Thyroid gland (tissue), 4 donors: ENCODE data around the gene HSPA12A. TPM values are rescaled to one million over a fixed set of nuclear protein-coding genes. Genes with fewer than 3 reads are reported as not detected.

Experiments used
- DNase-seq, 2 donors: peaks; one replicate each; pipeline ENCODE4 v3.0.0-alpha.2; 2019
- H3K27ac ChIP-seq, 3 donors: fragments of 200-600 bp; sonication (generic); 1 replicate in 2 of 3; 2 replicates in 1 of 3; pipeline ENCODE4 v1.5.1; 2016 to 2019; ENCODE audit warnings: mild to moderate bottlenecking in 1 of 3, moderate library complexity in 1 of 3
- H3K27me3 ChIP-seq: fragments of 200-600 bp; sonication (generic); one replicate; pipeline ENCODE4 v1.5.1; 2019
- H3K36me3 ChIP-seq, 2 donors: fragments of 200-600 bp; sonication (generic); one replicate each; pipeline ENCODE4 v1.5.1; 2016 to 2019
- H3K4me1 ChIP-seq, 2 donors: fragments of 200-600 bp; sonication (generic); one replicate each; pipeline ENCODE4 v1.5.1; 2017 to 2019
- H3K4me3 ChIP-seq, 3 donors: fragments of 200-600 bp; sonication (generic); replicated peaks in 1 of 3; 1 replicate in 2 of 3; 2 replicates in 1 of 3; pipeline ENCODE4 v1.5.1; 2016; ENCODE audit warnings: mild to moderate bottlenecking in 1 of 3
- H3K9me3 ChIP-seq: fragments of 200-600 bp; sonication (generic); one replicate; pipeline ENCODE4 v1.5.1; 2017
- CTCF ChIP-seq, 6 experiments: fragments of 200-600 bp in 3 of 6; fragments of 450-650 bp in 3 of 6; sonication (generic) in 3 of 6; IDR thresholded peaks; one replicate each; pipeline ENCODE4 v1.5.1; 2016 to 2019; ENCODE audit warnings: antibody characterized with exemption in 6 of 6, mild to moderate bottlenecking in 2 of 6, inconsistent platforms in 1 of 6, moderate library complexity in 1 of 6
- POLR2A ChIP-seq, 2 donors: fragments of 450-650 bp; IDR thresholded peaks; one replicate each; pipeline ENCODE4 v1.6.1; 2017; ENCODE audit warnings: antibody characterized with exemption in 2 of 2, mild to moderate bottlenecking in 2 of 2, moderate library complexity in 1 of 2
- WGBS, 2 donors: methylation state at CpG; one replicate each; pipeline ENCODE4 v1.1.5; 2017; 5-methylcytosine and 5-hydroxymethylcytosine counted together
- intact Hi-C: fragments of 100-400 bp; cut with DNase I; formaldehyde crosslinking; loops from one replicate; pipeline ENCODE4 v1.15.1; 2023
- total RNA-seq, 4 donors: library from RNA; depleted of rRNA; stranded (reverse); fragments of >200 nt; gene quantifications; one replicate each; pipeline ENCODE4 v1.2.3, GENCODE V29; 2016

HSPA12A gene
- total RNA-seq, 4 donors from 2014 or later = 22.6 to 37.3 (median 34.6) TPM

DNA sequence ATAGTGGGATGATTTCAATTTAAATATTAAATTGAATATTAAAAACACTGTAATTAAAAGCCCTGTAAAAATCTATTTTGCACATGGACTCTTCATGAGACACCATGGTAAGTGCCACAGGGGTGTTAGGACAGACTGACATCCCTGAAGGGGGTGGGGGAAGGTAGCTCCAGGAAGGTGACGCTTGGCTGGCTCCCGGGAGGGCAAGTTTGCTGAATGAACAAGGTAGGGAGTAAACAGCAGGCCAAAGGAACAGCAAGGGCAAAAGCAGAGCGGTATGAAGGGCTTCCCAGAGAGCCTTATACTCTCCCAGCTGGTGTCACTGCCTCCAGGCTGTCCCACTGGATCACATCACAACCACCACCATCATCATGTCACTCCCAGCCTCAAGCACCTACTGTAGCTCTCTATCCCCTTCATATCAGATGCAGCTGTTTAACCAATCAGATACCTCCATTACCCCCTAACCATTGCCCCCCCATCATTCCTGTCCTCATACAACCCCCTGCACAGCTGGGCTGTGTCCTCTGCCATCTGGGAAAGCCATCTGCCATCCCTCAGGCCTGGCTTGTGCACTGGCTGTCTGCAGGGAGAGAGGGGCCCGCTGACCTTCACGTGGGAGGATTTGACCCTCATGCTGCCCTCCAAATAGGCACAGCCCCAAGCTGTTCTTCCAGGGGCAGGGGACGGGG is 19.5 kb downstream of the HSPA12A start:
- no peak for DNase-seq
- no peaks in the 10 kb centered on the region for H3K27me3 ChIP-seq
- intact Hi-C loops = no loop called here
- no peak overlapping the region for H3K27ac ChIP-seq
- H3K4me3 ChIP-seq = no peak overlapping the region
- H3K9me3 ChIP-seq = no peaks in the 10 kb centered on the region
- no peaks in the 10 kb centered on the region for H3K36me3 ChIP-seq
- peaks cover 5 to 25% of the 10 kb centered on the region in 2 donors for H3K4me1 ChIP-seq
- no peak for TF ChIP-seq POLR2A (IDR thresholded peaks at IDR 0.05)
- 86% methylated on average over 6 of the region's 6 CpGs for WGBS, 2 donors

DNA sequence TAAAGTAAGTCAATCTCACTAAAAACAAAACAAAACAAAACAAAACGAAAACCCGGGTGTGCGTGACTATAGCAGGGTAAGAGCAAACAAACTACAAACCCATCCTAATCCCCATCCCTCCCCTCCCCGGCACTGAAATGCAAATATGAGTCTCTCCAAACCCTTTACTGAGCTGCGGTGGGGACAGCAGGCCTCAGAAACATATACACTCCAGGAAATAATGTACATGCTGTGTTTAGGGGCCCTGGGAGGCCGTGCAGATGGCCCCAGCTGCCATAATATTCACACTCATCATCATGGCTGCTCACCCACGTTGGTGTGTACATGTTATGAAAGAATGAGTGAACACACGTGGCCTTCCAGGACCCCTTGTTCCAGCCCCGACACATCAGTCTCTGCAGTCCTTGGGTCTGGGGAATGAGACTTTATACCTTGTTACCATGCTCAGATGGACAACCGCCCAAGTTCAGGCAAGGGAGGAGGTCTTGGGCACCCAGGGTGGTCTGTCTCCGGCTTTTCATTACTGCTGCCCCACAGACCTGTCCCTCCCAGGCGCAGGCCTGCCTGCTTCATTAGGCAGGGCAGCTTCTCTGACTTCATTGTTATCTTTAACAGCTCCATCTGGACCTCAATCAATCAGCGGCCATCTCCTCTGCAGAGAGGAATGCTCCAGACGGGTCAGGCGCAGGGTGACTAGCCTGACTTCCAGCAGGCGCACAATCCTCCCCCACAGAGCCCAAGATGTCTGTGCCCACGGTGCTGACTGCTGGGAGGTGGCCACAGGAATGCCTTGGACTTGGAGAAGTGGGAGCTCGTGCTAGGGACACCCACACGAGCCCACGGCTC is 20.6 kb downstream of the HSPA12A start:
- H3K4me3 ChIP-seq = no peak overlapping the region
- intact Hi-C loops = no loop called here
- no peak overlapping the region for H3K27ac ChIP-seq
- peaks cover 6 to 30% of the 10 kb centered on the region in 2 donors for H3K4me1 ChIP-seq
- H3K9me3 ChIP-seq = no peaks in the 10 kb centered on the region
- 75 to 78% methylated on average over 14 to 20 of the region's 20 CpGs for WGBS, 2 donors
- TF ChIP-seq CTCF (IDR thresholded peaks at IDR 0.05) (no peak), POLR2A (IDR thresholded peaks at IDR 0.05) (no peak)
- H3K27me3 ChIP-seq = no peaks in the 10 kb centered on the region
- no peaks in the 10 kb centered on the region for H3K36me3 ChIP-seq
- peak in 1 of 2 donors; percentile 31 for DNase-seq

DNA sequence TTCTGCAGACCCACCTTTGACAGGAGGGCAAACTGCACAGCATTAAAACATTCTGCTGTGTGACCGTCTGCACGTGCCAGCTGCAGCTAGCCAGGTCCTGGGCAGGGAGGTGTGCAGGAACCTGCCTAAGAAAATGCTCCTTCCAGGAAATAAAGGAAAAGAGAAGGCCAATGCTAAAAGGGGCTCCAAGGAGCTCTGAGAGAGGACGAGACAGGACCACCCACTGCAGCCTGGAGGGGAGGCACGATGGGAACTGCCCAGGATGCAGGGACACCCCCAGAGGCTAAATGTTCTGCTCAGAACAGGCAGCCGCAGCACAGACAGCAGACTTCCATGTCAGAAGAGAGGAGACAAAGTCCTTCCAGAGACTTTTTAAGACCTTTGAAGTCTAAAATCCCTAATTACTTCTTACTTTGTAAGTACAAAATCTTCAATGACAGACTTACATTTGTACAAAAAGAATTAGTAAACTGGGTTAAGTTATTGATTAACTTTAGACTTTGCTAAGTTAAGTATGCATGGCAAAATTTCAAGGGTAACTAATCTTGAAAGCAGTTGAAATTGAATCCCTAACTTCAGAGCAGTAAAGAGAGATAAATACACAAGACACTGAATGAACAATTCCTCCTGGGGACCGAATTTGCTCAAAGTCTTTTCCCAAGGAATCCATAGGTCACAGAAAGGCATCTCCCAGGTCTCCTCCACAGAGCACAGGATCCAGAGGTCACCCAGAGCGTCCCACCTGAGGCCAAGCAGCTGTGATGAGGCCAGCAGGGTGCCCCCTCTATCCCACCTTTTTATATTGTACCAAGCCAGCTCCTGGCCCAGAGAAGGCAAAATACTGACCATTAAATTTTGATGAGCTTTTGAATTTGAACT is 21.5 kb downstream of the HSPA12A start:
- Histone ChIP-seq H3K4me3 (no peak overlapping the region), H3K9me3 (no peaks in the 10 kb centered on the region), H3K27me3 (no peaks in the 10 kb centered on the region), H3K27ac (no peak overlapping the region), H3K4me1 (peaks cover 12 to 38% of the 10 kb centered on the region in 2 donors), H3K36me3 (no peaks in the 10 kb centered on the region)
- DNase-seq = no peak
- intact Hi-C loops = no loop called here
- WGBS, 2 donors = 81 to 91% methylated on average over 7 of the region's 7 CpGs
- TF ChIP-seq POLR2A (IDR thresholded peaks at IDR 0.05) = no peak
- no peak for TF ChIP-seq CTCF (IDR thresholded peaks at IDR 0.05)

- H3K9me3 ChIP-seq = no peaks in the 10 kb centered on the region
- no peaks in the 10 kb centered on the region for H3K27me3 ChIP-seq
- no peak for DNase-seq
- no peak overlapping the region for H3K27ac ChIP-seq
- H3K4me1 ChIP-seq = peaks cover 13 to 44% of the 10 kb centered on the region in 2 donors
- 82 to 95% methylated on average over 6 to 7 of the region's 7 CpGs for WGBS, 2 donors
- intact Hi-C loops = no loop called here
- no peak overlapping the region for H3K4me3 ChIP-seq
- H3K36me3 ChIP-seq = no peaks in the 10 kb centered on the region
- TF ChIP-seq CTCF (IDR thresholded peaks at IDR 0.05) (no peak), POLR2A (IDR thresholded peaks at IDR 0.05) (no peak)
Observed at GRCh38 chr10:116720241-116720643, 22.1 kb downstream of the HSPA12A start.

DNA sequence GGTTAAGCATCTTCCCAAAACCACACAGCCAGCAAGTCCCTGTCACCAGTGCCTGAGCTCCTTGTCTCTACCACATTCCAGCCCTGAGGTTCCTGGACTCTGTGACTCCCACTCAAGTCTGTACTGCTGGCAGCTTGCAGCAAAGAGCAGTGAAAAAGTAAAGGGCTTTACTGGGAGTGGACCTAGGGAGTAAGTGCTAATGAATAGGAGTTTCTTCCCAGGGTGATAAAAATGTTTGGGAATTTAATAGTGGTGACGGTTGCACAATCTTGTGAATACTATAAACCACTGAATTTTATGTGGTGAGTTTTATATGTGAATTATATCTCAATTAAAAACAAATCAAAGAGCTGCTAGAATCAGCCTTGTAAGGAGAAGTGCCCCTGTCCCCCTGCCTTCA is 22.6 kb downstream of the HSPA12A start:
- TF ChIP-seq POLR2A (IDR thresholded peaks at IDR 0.05) (no peak), CTCF (IDR thresholded peaks at IDR 0.05) (no peak)
- no peaks in the 10 kb centered on the region for H3K9me3 ChIP-seq
- no peaks in the 10 kb centered on the region for H3K36me3 ChIP-seq
- no peak for DNase-seq
- 94 to 97% methylated on average over 1 of the region's 1 CpG for WGBS, 2 donors
- H3K4me3 ChIP-seq = no peak overlapping the region
- intact Hi-C loops = no loop called here
- H3K27ac ChIP-seq = no peak overlapping the region
- H3K4me1 ChIP-seq = peaks cover 13 to 44% of the 10 kb centered on the region in 2 donors
- no peaks in the 10 kb centered on the region for H3K27me3 ChIP-seq
